Fibroblast of pulmonary artery (primary cell): ENCODE results near the gene COX5B.

Experiments
- DNase-seq: peaks from one replicate; pipeline ENCODE4 v3.0.0-alpha.2; 2010; ENCODE audit warnings: low read depth
- H3K4me3 ChIP-seq: replicated peaks from 2 replicates; pipeline ENCODE4 v1.5.1; 2011; ENCODE audit warnings: low read depth, mild to moderate bottlenecking, control low read depth, low read length, moderate library complexity
- CTCF ChIP-seq: IDR thresholded peaks from 2 replicates; pipeline ENCODE4 v1.5.1; 2011; ENCODE audit warnings: mild to moderate bottlenecking, control low read depth, low read length, inconsistent platforms; ENCODE audit errors: missing control alignments

The COX5B gene

GRCh38 chr2:97691166-97691565 is 45.3 kb downstream of the COX5B start:
- no peak overlapping the region for H3K4me3 ChIP-seq
- no peak for DNase-seq
- no peak for TF ChIP-seq CTCF

GRCh38 chr2:97693476-97693875 is 47.6 kb downstream of the COX5B start:
- no peak for TF ChIP-seq CTCF
- H3K4me3 ChIP-seq = no peak overlapping the region
- peak; percentile 29 for DNase-seq

GRCh38 chr2:97695744-97696143 is 49.9 kb downstream of the COX5B start:
- no peak for TF ChIP-seq CTCF
- no peak for DNase-seq
- no peak overlapping the region for H3K4me3 ChIP-seq

GRCh38 chr2:97697252-97698235 is 51.7 kb downstream of the COX5B start:
- peak overlapping the region; percentile 10 for H3K4me3 ChIP-seq
- peak; percentile 87 for TF ChIP-seq CTCF
- DNase-seq = peak; percentile 86
